UCSD-AML1 (cell line): Measurements from ENCODE around the gene HMGCS2.

ENCODE experiments used
- DNase-seq: peaks from one replicate; lab custom pipeline; 2025; ENCODE audit not compliant: unreplicated experiment; lab: John Stamatoyannopoulos, UW

The HMGCS2 gene

DNA sequence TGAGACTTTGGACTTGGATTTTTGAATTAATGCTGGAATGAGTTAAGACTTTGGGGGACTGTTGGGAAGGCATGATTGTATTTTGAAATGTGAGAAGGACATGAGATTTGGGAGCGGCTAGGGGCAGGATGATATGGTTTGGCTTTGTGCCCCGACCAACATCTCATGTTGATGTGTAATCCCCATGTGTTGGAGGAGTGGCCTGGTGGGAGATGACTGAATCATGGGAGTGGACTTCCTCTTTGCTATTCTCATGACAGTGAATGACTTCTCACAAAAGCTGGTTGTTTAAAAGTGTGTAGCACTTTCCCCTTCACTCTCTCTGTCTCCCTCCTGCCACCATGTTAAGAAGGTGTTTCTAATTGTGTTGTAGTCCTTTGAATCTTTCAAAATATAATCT is 66.3 kb downstream of the HMGCS2 start:
- no peak for DNase-seq

- DNase-seq = no peak
Measured at GRCh38 chr1:119701659-119702058, 67.0 kb downstream of the HMGCS2 start.

DNA sequence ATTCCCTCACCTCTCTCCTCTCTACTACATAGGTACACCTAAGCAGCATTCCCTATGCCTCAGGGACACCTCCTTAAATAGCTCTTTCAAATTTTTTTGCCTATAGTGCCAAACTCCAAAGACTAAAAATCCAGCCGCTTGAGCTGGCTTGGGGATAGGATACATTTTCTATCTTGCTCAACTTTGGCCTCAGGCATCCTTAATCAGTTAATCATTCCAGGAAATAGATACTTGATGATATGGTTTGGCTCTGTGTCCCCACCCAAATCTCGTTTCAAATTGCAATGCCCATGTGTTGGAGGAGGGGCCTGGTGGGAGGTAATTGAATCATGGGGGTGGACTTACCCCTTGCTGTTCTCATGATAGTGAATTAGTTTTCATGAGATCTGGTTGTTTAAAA is 68.4 kb downstream of the HMGCS2 start:
- DNase-seq = no peak
